Central memory CD8-positive, alpha-beta T cell (primary cell): Measurements from ENCODE around the gene TMEM91.
"Not testable (repeated sequence)": the region's sequence is repeated elsewhere in the genome, so short reads cannot be mapped to it uniquely, and the experiment has no call there.

Source experiments
- ATAC-seq: fragments of 150-1000 bp; cut with Tn5 transposase; replicated peaks from 2 replicates; pipeline ENCODE4 v1.10.0; 2022; ENCODE audit warnings: mild to moderate bottlenecking, moderate FRiP score, moderate number of reproducible peaks; ENCODE audit not compliant: poor library complexity, severe bottlenecking; ENCODE audit errors: extremely low read depth
- DNase-seq, 2 donors: peaks; one replicate each; pipeline ENCODE4 v3.0.0; 2021; ENCODE audit warnings: low spot score in 2 of 2
- H3K27ac Mint-ChIP-seq: one replicate; pipeline ENCODE4 v1.8.0; 2022; ENCODE audit warnings: low read depth, mild to moderate bottlenecking, moderate library complexity, mixed read lengths
- H3K27me3 Mint-ChIP-seq: one replicate; pipeline ENCODE4 v1.8.0; 2022; ENCODE audit warnings: mixed read lengths
- H3K36me3 Mint-ChIP-seq: one replicate; pipeline ENCODE4 v1.8.0; 2022; ENCODE audit warnings: mild to moderate bottlenecking, moderate library complexity, mixed read lengths; ENCODE audit not compliant: insufficient read depth
- H3K4me1 Mint-ChIP-seq: one replicate; pipeline ENCODE4 v1.8.0; 2022; ENCODE audit warnings: mixed read lengths
- H3K4me3 Mint-ChIP-seq: one replicate; pipeline ENCODE4 v1.8.0; 2022; ENCODE audit warnings: mild to moderate bottlenecking, moderate library complexity, mixed read lengths
- H3K9me3 Mint-ChIP-seq: one replicate; pipeline ENCODE4 v1.8.0; 2022; ENCODE audit warnings: mixed read lengths

The TMEM91 gene

GRCh38 chr19:41372501-41372900 is 3.8 kb upstream of the TMEM91 start:
- Mint-ChIP-seq H3K4me3 (no peak overlapping the region), H3K4me1 (peaks cover 21% of the 10 kb centered on the region), H3K27ac (no peak overlapping the region), H3K9me3 (no peaks in the 10 kb centered on the region), H3K36me3 (peaks cover 3% of the 10 kb centered on the region), H3K27me3 (no peaks in the 10 kb centered on the region)
- no peak for DNase-seq
- ATAC-seq = no peak

GRCh38 chr19:41373993-41374392 is 2.3 kb upstream of the TMEM91 start:
- DNase-seq = no peak
- H3K27ac Mint-ChIP-seq = peak overlapping the region; percentile 57
- no peak for ATAC-seq
- H3K4me3 Mint-ChIP-seq = no peak overlapping the region
- no peaks in the 10 kb centered on the region for H3K27me3 Mint-ChIP-seq
- H3K4me1 Mint-ChIP-seq = peaks cover 26% of the 10 kb centered on the region
- no peaks in the 10 kb centered on the region for H3K9me3 Mint-ChIP-seq
- H3K36me3 Mint-ChIP-seq = peaks cover 3% of the 10 kb centered on the region

DNA sequence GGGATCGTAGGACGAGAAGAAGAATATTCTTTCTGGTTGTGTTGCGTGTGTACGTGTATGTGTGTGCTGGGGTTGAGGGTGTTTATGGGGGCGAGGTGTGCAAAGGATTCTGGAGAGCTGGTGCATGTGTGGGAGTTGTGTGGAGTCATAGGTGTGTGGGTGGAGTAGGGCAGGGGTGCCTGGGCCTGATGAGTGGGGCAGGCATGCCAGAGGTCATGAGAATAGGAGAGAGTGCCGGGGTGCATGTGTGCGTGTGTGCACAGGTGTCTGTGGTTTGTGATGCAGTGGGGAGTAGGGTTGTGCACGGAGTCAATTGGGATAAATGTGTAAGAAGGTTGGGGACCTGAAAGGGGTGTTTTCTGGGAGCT is 649 bp downstream of the TMEM91 start:
- H3K4me3 Mint-ChIP-seq = peak overlapping the region; percentile 62
- no peaks in the 10 kb centered on the region for H3K9me3 Mint-ChIP-seq
- ATAC-seq (peak; percentile 63), DNase-seq (no peak)
- no peaks in the 10 kb centered on the region for H3K27me3 Mint-ChIP-seq
- peaks cover 4% of the 10 kb centered on the region for H3K36me3 Mint-ChIP-seq
- H3K27ac Mint-ChIP-seq = peak overlapping the region; percentile 29
- peaks cover 20% of the 10 kb centered on the region for H3K4me1 Mint-ChIP-seq

- no peak overlapping the region for H3K4me3 Mint-ChIP-seq
- DNase-seq (no peak), ATAC-seq (no peak)
- H3K36me3 Mint-ChIP-seq = peaks cover 7% of the 10 kb centered on the region
- H3K27ac Mint-ChIP-seq = peak overlapping the region; percentile 40
- H3K9me3 Mint-ChIP-seq = no peaks in the 10 kb centered on the region
- H3K4me1 Mint-ChIP-seq = peaks cover 20% of the 10 kb centered on the region
- H3K27me3 Mint-ChIP-seq = no peaks in the 10 kb centered on the region
These were observed 1.8 kb downstream of the TMEM91 start for GRCh38 chr19:41377977-41378709.

DNA sequence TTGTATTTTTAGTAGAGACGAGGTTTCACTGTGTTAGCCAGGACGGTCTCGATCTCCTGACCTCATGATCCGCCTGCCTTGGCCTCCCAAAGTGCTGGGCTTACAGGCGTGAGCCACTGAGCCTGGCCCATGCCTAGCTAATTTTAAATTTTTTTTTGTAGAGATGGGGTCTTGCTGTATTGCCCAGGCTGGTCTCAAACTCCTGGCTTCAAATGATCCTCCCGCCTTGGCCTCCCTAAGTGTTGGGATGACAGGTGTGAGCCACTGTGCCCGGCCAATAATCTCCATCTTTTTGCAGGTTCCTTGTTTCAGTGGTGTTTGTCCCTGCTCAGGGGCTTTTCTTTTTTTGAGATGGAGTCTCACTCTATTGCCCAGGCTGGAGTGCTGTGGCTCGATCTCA is 5.2 kb downstream of the TMEM91 start:
- not testable (repeated sequence) for H3K27me3 Mint-ChIP-seq, H3K27ac Mint-ChIP-seq, H3K9me3 Mint-ChIP-seq, DNase-seq, H3K36me3 Mint-ChIP-seq, ATAC-seq, H3K4me3 Mint-ChIP-seq
- H3K4me1 Mint-ChIP-seq = peaks cover 14% of the 10 kb centered on the region

DNA sequence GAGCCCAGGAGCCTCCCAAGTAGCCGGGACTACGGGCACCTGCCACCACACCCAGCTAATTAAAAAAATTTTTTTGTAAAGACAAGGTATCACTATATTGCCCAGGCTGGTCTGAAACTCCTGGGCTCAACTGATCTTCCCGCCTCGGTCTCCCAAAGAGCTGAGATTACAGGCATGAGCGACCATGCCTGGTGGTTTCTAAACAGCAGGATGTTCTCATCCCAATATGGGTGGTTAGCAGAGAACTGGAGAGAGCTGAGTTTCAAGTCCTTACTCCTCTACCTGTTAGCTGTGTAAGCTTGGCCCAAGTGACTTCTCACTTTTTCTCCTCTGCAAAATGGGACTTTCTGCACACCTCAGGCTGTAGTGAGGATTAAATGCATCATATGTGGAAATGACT is 8.0 kb downstream of the TMEM91 start:
- no peak overlapping the region for H3K27ac Mint-ChIP-seq
- no peaks in the 10 kb centered on the region for H3K27me3 Mint-ChIP-seq
- no peak for DNase-seq
- no peaks in the 10 kb centered on the region for H3K9me3 Mint-ChIP-seq
- H3K36me3 Mint-ChIP-seq = peaks cover 9% of the 10 kb centered on the region
- H3K4me1 Mint-ChIP-seq = no peaks in the 10 kb centered on the region
- no peak overlapping the region for H3K4me3 Mint-ChIP-seq
- ATAC-seq = no peak

- no peak for DNase-seq
- no peak overlapping the region for H3K4me3 Mint-ChIP-seq
- peaks cover 14% of the 10 kb centered on the region for H3K36me3 Mint-ChIP-seq
- no peak for ATAC-seq
- no peaks in the 10 kb centered on the region for H3K9me3 Mint-ChIP-seq
- no peaks in the 10 kb centered on the region for H3K27me3 Mint-ChIP-seq
- H3K27ac Mint-ChIP-seq = no peak overlapping the region
- no peaks in the 10 kb centered on the region for H3K4me1 Mint-ChIP-seq
These were observed 10.1 kb downstream of the TMEM91 start for GRCh38 chr19:41386442-41386841.

GRCh38 chr19:41391618-41392017 is 15.3 kb downstream of the TMEM91 start:
- no peak overlapping the region for H3K27ac Mint-ChIP-seq
- H3K36me3 Mint-ChIP-seq = peaks cover 18% of the 10 kb centered on the region
- DNase-seq (no peak), ATAC-seq (no peak)
- H3K4me3 Mint-ChIP-seq = no peak overlapping the region
- H3K9me3 Mint-ChIP-seq = no peaks in the 10 kb centered on the region
- no peaks in the 10 kb centered on the region for H3K27me3 Mint-ChIP-seq
- peaks cover 11% of the 10 kb centered on the region for H3K4me1 Mint-ChIP-seq

- H3K9me3 Mint-ChIP-seq = no peaks in the 10 kb centered on the region
- DNase-seq (no peak), ATAC-seq (no peak)
- H3K27ac Mint-ChIP-seq = no peak overlapping the region
- peaks cover 19% of the 10 kb centered on the region for H3K36me3 Mint-ChIP-seq
- H3K4me3 Mint-ChIP-seq = no peak overlapping the region
- no peaks in the 10 kb centered on the region for H3K27me3 Mint-ChIP-seq
- peaks cover 18% of the 10 kb centered on the region for H3K4me1 Mint-ChIP-seq
These were observed 16.4 kb downstream of the TMEM91 start for GRCh38 chr19:41392775-41393174.

DNA sequence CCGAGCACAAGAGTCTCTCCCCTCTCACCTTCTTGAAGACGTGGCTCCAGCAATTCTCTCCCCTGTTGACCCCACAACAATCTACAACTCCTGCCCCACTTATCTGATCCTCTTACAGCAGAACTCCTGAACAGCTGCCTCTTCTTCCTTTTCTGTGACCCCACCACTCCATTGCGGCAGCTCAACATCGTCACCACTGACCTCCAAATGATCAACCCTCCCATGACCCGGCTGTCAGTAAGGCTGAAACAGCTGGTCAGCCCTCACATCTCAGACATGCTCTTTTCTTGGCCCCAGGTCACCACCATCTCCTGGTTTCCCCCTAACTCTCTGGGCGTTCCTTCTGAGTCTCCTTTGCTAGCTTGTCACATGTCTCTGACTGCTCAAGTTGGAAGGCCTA is 19.0 kb downstream of the TMEM91 start:
- Mint-ChIP-seq H3K4me3 (peak overlapping the region; percentile 100), H3K4me1 (peaks cover 39% of the 10 kb centered on the region), H3K27me3 (no peaks in the 10 kb centered on the region), H3K9me3 (no peaks in the 10 kb centered on the region), H3K27ac (no peak overlapping the region), H3K36me3 (peaks cover 20% of the 10 kb centered on the region)
- ATAC-seq = no peak
- DNase-seq = no peak

DNA sequence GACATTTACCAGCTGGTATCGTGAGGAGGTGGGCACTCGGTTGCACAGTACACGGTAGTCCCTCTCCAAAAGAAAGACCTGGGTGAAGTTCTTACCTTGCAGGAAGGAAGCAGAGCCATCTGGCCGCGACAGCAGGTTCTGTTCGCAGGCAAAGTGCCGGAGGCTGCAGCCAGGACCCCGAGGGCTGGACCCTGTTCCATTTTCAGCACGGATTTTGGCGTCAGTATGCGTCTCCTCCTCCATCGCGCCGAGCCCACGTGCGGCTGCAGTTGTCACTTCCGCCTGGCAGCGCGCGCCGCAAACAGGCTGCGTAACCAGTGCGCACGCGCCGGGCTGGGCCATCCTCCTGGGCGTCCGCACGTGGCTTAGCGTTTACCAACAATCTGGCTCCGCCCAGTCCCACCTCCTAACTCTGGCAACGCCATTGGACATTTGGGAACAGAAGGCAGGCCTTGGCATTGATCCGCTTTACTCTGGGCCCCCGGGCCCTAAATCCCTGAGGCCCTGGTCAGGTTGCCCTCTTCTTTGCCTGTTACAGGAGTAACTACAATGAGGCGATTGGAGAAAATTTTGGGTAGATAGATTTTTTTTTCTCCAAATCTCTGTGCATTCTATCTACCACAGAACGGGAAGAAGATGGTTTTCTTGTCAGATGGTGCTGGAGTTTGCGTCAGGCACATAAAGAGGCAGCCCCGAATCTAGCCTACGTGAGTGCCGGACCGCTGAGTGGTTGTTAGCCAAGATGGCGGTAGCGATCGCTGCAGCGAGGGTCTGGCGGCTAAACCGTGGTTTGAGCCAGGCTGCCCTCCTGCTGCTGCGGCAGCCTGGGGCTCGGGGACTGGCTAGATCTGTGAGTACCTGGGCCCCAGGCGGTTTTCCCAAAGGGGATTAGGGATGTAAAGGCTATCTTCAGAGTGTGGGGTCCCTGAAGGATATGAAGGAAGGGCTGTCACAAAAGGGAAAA is 21.0 kb downstream of the TMEM91 start, which contains the start of the genes BCKDHA and EXOSC5:
TSS of gene BCKDHA (plus strand) at position 733 of the 964 bp plus-strand sequence. CDS start at position 743, 10 bp downstream.
TSS of gene EXOSC5 (minus strand) at position 274 of the 964 bp plus-strand sequence. CDS start at position 243, 31 bp downstream.
- Mint-ChIP-seq H3K4me1 (peaks cover 47% of the 10 kb centered on the region), H3K9me3 (no peaks in the 10 kb centered on the region), H3K36me3 (peaks cover 14% of the 10 kb centered on the region), H3K27ac (peak within 1 kb of the TSS; percentile 98), H3K4me3 (peak within 1 kb of the TSS; percentile 100), H3K27me3 (no peaks in the 10 kb centered on the region)
- DNase-seq (peak; percentile 96 to 99), ATAC-seq (peak; percentile 98)

- Mint-ChIP-seq H3K9me3 (no peaks in the 10 kb centered on the region), H3K27ac (peak overlapping the region; percentile 98), H3K27me3 (no peaks in the 10 kb centered on the region), H3K4me3 (peak overlapping the region; percentile 100), H3K36me3 (peaks cover 16% of the 10 kb centered on the region), H3K4me1 (peaks cover 51% of the 10 kb centered on the region)
- ATAC-seq (no peak), DNase-seq (no peak)
These were observed 21.7 kb downstream of the TMEM91 start for GRCh38 chr19:41398050-41398418.
